ENCODE results near the gene BCAR3.

DNA sequence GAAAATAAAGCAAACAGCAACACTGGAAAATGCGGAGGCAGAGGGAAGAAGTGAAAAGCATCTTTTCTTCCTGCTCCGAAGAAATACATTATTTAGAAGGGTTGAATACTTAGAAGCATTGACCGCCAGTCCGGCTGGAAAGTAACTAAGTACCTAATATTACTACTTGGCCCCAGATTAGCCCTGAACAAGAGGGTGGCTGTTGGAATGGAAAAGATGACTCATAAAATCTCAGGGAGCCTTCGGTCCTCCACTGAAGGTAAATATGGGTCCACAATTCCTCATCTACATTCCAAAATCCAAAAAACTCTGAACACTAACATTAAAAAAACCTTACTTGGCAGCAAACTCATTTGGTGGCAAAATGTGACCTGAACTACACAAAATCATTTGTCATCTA is 40.1 kb downstream of the BCAR3 start:
- TF ChIP-seq CTCF (IDR thresholded peaks at IDR 0.05): no peak
- TF ChIP-seq POLR2A (IDR thresholded peaks at IDR 0.05): no peak

Data from Peyer's patch (tissue), 4 donors.